HepG2 (cell line): ENCODE data around the gene BAIAP2L1. TPM values are rescaled to one million over a fixed set of nuclear protein-coding genes. Genes with fewer than 3 reads are reported as not detected.
A peak's percentile ranks its signal among the peaks of the same experiment; 100 is the strongest.

Experiments
- ARID5B ChIP-seq: IDR thresholded peaks from 2 replicates; pipeline ENCODE4 v1.4.0; 2020; ENCODE audit warnings: mild to moderate bottlenecking, missing genetic modification reagents
- ATF5 ChIP-seq: sonication (generic); formaldehyde crosslinking; IDR thresholded peaks from 2 replicates; pipeline ENCODE4 v1.4.0; 2020; ENCODE audit warnings: mild to moderate bottlenecking, low read depth, missing genetic modification reagents
- ATF6 ChIP-seq: sonication (generic); formaldehyde crosslinking; conservative IDR thresholded peaks from 2 replicates; pipeline ENCODE4 v1.4.0; 2020; ENCODE audit warnings: missing genetic modification reagents
- CBFB ChIP-seq: sonication (generic); formaldehyde crosslinking; IDR thresholded peaks from 2 replicates; pipeline ENCODE4 v1.4.0; 2020; ENCODE audit warnings: missing genetic modification reagents
- CHCHD3 ChIP-seq: sonication (generic); formaldehyde crosslinking; IDR thresholded peaks from 2 replicates; pipeline ENCODE4 v1.8.0; 2022; ENCODE audit warnings: mild to moderate bottlenecking, missing genetic modification reagents, moderate library complexity
- EZH2 ChIP-seq: conservative IDR thresholded peaks from 2 replicates; pipeline ENCODE4 v1.6.1; 2012; ENCODE audit warnings: mild to moderate bottlenecking, low read depth, low read length, moderate library complexity
- GABPB1 ChIP-seq: IDR thresholded peaks from 2 replicates; pipeline ENCODE4 v1.6.1; 2016; ENCODE audit warnings: mild to moderate bottlenecking, missing genetic modification reagents, moderate library complexity, missing compliant biosample characterization
- GFI1 ChIP-seq: sonication (generic); formaldehyde crosslinking; IDR thresholded peaks from 2 replicates; pipeline ENCODE4 v1.5.0; 2020; ENCODE audit warnings: missing genetic modification reagents, mild to moderate bottlenecking, borderline replicate concordance
- SCMH1 ChIP-seq: sonication (generic); formaldehyde crosslinking; IDR thresholded peaks from 2 replicates; pipeline ENCODE4 v1.9.0; 2021; ENCODE audit warnings: missing genetic modification reagents, mild to moderate bottlenecking, borderline replicate concordance
- SP2 ChIP-seq: sonication (generic); formaldehyde crosslinking; IDR thresholded peaks from 2 replicates; pipeline ENCODE4 v1.5.1; 2020; ENCODE audit warnings: mild to moderate bottlenecking, missing genetic modification reagents
- TAF1 ChIP-seq: sonication (generic); formaldehyde crosslinking; IDR thresholded peaks from 2 replicates; pipeline ENCODE4 v1.4.0; 2020; ENCODE audit warnings: missing genetic modification reagents
- TBP ChIP-seq: sonication (generic); formaldehyde crosslinking; IDR thresholded peaks from 2 replicates; pipeline ENCODE4 v1.5.0; 2020; ENCODE audit warnings: missing genetic modification reagents
- TBX3 ChIP-seq: fragments of 450-650 bp; IDR thresholded peaks from 2 replicates; pipeline ENCODE4 v1.6.1; 2017; ENCODE audit warnings: antibody characterized with exemption, mild to moderate bottlenecking, inconsistent platforms, borderline replicate concordance
- TFAP4 ChIP-seq: sonication (generic); IDR thresholded peaks from 2 replicates; pipeline ENCODE4 v1.6.1; 2016; ENCODE audit warnings: low read depth, borderline replicate concordance
- YEATS4 ChIP-seq: sonication (generic); formaldehyde crosslinking; IDR thresholded peaks from 2 replicates; pipeline ENCODE4 v1.4.0; 2020; ENCODE audit warnings: missing genetic modification reagents, borderline replicate concordance
- ZBTB34 ChIP-seq: sonication (generic); formaldehyde crosslinking; IDR thresholded peaks from 2 replicates; pipeline ENCODE4 v1.8.0; 2022; ENCODE audit warnings: mild to moderate bottlenecking, missing genetic modification reagents
- ZMYM3 ChIP-seq: sonication (generic); formaldehyde crosslinking; IDR thresholded peaks from 2 replicates; pipeline ENCODE4 v1.5.1; 2020; ENCODE audit warnings: mild to moderate bottlenecking, missing genetic modification reagents
- ZNF639 ChIP-seq: conservative IDR thresholded peaks from 2 replicates; pipeline ENCODE4 v1.6.1; 2018; ENCODE audit warnings: missing genetic modification reagents
- ZNF749 ChIP-seq: sonication (generic); formaldehyde crosslinking; IDR thresholded peaks from 2 replicates; pipeline ENCODE4 v1.8.0; 2022; ENCODE audit warnings: mild to moderate bottlenecking, missing genetic modification reagents, moderate library complexity, borderline replicate concordance
- polyA plus RNA-seq, 8 experiments: library from polyadenylated mRNA; depleted of rRNA in 3 of 8; stranded (reverse) in 7 of 8; unstranded in 1 of 8; fragments of >200 nt; fragmentation: Illumina TruSeq in 4 of 8; extraction: Trizol in 4 of 8; gene quantifications; 2 replicates each; pipeline versions ENCODE4 v1.2.1 to v1.2.3, GENCODE V29; 2011 to 2016; ENCODE audit warnings: low read depth in 4 of 8, missing spikeins in 1 of 8, mixed read lengths in 1 of 8; ENCODE audit not compliant: insufficient read depth in 1 of 8
- total RNA-seq, 5 experiments: library from RNA; depleted of rRNA; stranded (reverse); fragments of >200 nt; fragmentation: Illumina TruSeq; extraction: Trizol; gene quantifications; 2 replicates each; pipeline ENCODE4 v1.2.3, GENCODE V29; 2016; ENCODE audit warnings: low read depth in 1 of 5

BAIAP2L1 gene
- total and polyA plus RNA-seq, 2 of the 13 experiments (the other 11 are each of a cell fraction or from before 2014, with no cell fraction given), result 13.0 to 21.5 TPM

GRCh38 chr7:98354511-98355249, 46.2 kb downstream of the BAIAP2L1 start (continued):
- TF ChIP-seq GABPB1, result 0 out of 2 replicates have a peak, but pooled peaks have one; percentile 21
- peak; percentile 46; the same call in 1 of the 2 replicates for TF ChIP-seq ARID5B (CRISPR knock-in tag)
- no peak for TF ChIP-seq CBFB (CRISPR knock-in tag)
- TF ChIP-seq SCMH1 (CRISPR knock-in tag), result no peak
- peak; percentile 45; the same call in 1 of the 2 replicates for TF ChIP-seq TFAP4
- TF ChIP-seq CHCHD3 (CRISPR knock-in tag), result no peak
- no peak for TF ChIP-seq ATF5 (CRISPR knock-in tag)
- TF ChIP-seq ZBTB34 (CRISPR knock-in tag), result no peak
- no peak for TF ChIP-seq ATF6 (CRISPR knock-in tag)
- TF ChIP-seq TBX3, result no peak
- no peak for TF ChIP-seq YEATS4 (CRISPR knock-in tag)
- TF ChIP-seq TAF1 (CRISPR knock-in tag), result no peak
- no peak for TF ChIP-seq ZMYM3 (CRISPR knock-in tag)
- TF ChIP-seq ZNF639, result no peak
- TF ChIP-seq ZNF749 (CRISPR knock-in tag), result no peak
- no peak for TF ChIP-seq SP2
- TF ChIP-seq TBP (CRISPR knock-in tag), result no peak
- TF ChIP-seq GFI1 (CRISPR knock-in tag), result peak; percentile 45; the same call in 1 of the 2 replicates
- TF ChIP-seq EZH2, result no peak
